H1 (cell line): ENCODE results near the gene DYRK1A. TPM values are rescaled to one million over a fixed set of nuclear protein-coding genes. Genes with fewer than 3 reads are reported as not detected.
A peak's percentile ranks its signal among the peaks of the same experiment; 100 is the strongest.

Experiments
- CTCF ChIA-PET: fragments of 300-600 bp; sonication (Branson Sonifier 250); formaldehyde crosslinking; loops from one replicate; lab custom pipeline; 2021; ENCODE audit not compliant: partially characterized antibody; lab: Charles Lee
- POLR2A ChIA-PET: fragments of 300-600 bp; sonication (Branson Sonifier 250); formaldehyde crosslinking; loops from one replicate; lab custom pipeline; 2021; ENCODE audit warnings: inconsistent platforms; ENCODE audit not compliant: partially characterized antibody; lab: Charles Lee
- DNase-seq, 2 experiments: peaks; one replicate each; pipeline versions ENCODE4 v3.0.0 to v3.0.0-alpha.2; 2010 to 2022; ENCODE audit warnings: low spot score in 2 of 2, low read depth in 1 of 2, mixed read lengths in 1 of 2
- FAIRE-seq: peaks from 2 replicates; lab custom pipeline; 2011; peaks lifted over from hg19 to GRCh38; lab: Jason Lieb, UNC
- H2AFZ ChIP-seq: 2 replicates; pipeline ENCODE4 v1.8.1; 2012; ENCODE audit warnings: low read length, inconsistent platforms
- H2AK5ac ChIP-seq: 2 replicates; pipeline ENCODE4 v1.6.1; 2013; ENCODE audit warnings: low read depth, low read length
- H2BK120ac ChIP-seq: replicated peaks from 2 replicates; pipeline ENCODE3; 2013; ENCODE audit warnings: low read depth, low read length, inconsistent platforms
- H2BK12ac ChIP-seq: 2 replicates; pipeline ENCODE4 v1.6.1; 2013; ENCODE audit warnings: low read depth, low read length
- H2BK15ac ChIP-seq: 2 replicates; pipeline ENCODE4 v1.6.1; 2013; ENCODE audit warnings: low read length
- H2BK20ac ChIP-seq: 2 replicates; pipeline ENCODE4 v1.6.1; 2013; ENCODE audit warnings: low read length
- H2BK5ac ChIP-seq: 2 replicates; pipeline ENCODE4 v1.6.1; 2013; ENCODE audit warnings: low read depth, low read length
- H3K14ac ChIP-seq: 2 replicates; pipeline ENCODE4 v1.6.1; 2013; ENCODE audit warnings: inconsistent platforms; ENCODE audit not compliant: insufficient read length
- H3K18ac ChIP-seq: 2 replicates; pipeline ENCODE4 v1.6.1; 2013; ENCODE audit warnings: low read length; ENCODE audit errors: extremely low read depth
- H3K23ac ChIP-seq: 2 replicates; pipeline ENCODE4 v1.6.1; 2013; ENCODE audit warnings: inconsistent platforms; ENCODE audit not compliant: insufficient read length
- H3K23me2 ChIP-seq: 2 replicates; pipeline ENCODE4 v1.6.1; 2013; ENCODE audit warnings: low read depth, low read length
- H3K27ac ChIP-seq: 2 replicates; pipeline ENCODE4 v1.6.1; 2011; ENCODE audit warnings: low read depth, low read length, inconsistent platforms
- H3K27me3 ChIP-seq, 4 experiments: replicated peaks in 1 of 4; 1 replicate in 1 of 4; 2 replicates in 3 of 4; pipeline versions ENCODE4 v1.6.1 to v1.8.1; 2011 to 2013; ENCODE audit warnings: low read length in 3 of 4, mild to moderate bottlenecking in 3 of 4, inconsistent platforms in 2 of 4, mixed read lengths in 2 of 4, moderate library complexity in 1 of 4; ENCODE audit not compliant: control insufficient read depth in 3 of 4, insufficient read depth in 3 of 4; ENCODE audit errors: extremely low read depth in 1 of 4
- H3K36me3 ChIP-seq, 4 experiments: 2 replicates each; pipeline versions ENCODE4 v1.6.1 to v1.8.1; 2011 to 2013; ENCODE audit warnings: mild to moderate bottlenecking in 4 of 4, low read length in 3 of 4, moderate library complexity in 2 of 4, control low read depth in 1 of 4, inconsistent platforms in 1 of 4; ENCODE audit not compliant: insufficient read depth in 4 of 4, control insufficient read depth in 2 of 4
- H3K4ac ChIP-seq: replicated peaks from 2 replicates; pipeline ENCODE3; 2013; ENCODE audit warnings: low read length, low read depth, mixed read lengths, inconsistent platforms; ENCODE audit not compliant: insufficient read length
- H3K4me1 ChIP-seq, 4 experiments: replicated peaks in 1 of 4; 1 replicate in 1 of 4; 2 replicates in 3 of 4; pipeline versions ENCODE4 v1.6.1 to v1.8.1; 2011 to 2013; ENCODE audit warnings: low read length in 3 of 4, inconsistent platforms in 2 of 4, mixed read lengths in 1 of 4; ENCODE audit not compliant: insufficient read depth in 4 of 4, control insufficient read depth in 3 of 4
- H3K4me2 ChIP-seq, 2 experiments: 2 replicates each; pipeline versions ENCODE4 v1.6.1 to v1.8.1; 2011 to 2013; ENCODE audit warnings: low read depth in 2 of 2, low read length in 2 of 2, control low read depth in 1 of 2, inconsistent platforms in 1 of 2, mild to moderate bottlenecking in 1 of 2; ENCODE audit not compliant: insufficient read depth in 1 of 2
- H3K4me3 ChIP-seq, 4 experiments: fragments of 200-600, 300-600 bp in 1 of 4; sonication (generic), shearing (Covaris generic), sonication (Bioruptor Twin) in 1 of 4; 2 replicates each; pipeline versions ENCODE4 v1.5.1 to v1.8.1; 2011 to 2016; ENCODE audit warnings: low read length in 4 of 4, low read depth in 3 of 4, control low read depth in 2 of 4, inconsistent platforms in 2 of 4, mild to moderate bottlenecking in 2 of 4, mixed read lengths in 1 of 4, moderate library complexity in 1 of 4; ENCODE audit not compliant: insufficient read depth in 2 of 4; ENCODE audit errors: extremely low read depth in 1 of 4
- H3K56ac ChIP-seq: replicated peaks from 2 replicates; pipeline ENCODE3; 2013; ENCODE audit warnings: low read depth, mild to moderate bottlenecking, mixed read lengths, low read length, inconsistent platforms; ENCODE audit not compliant: insufficient read length
- H3K79me1 ChIP-seq: 2 replicates; pipeline ENCODE4 v1.6.1; 2013; ENCODE audit warnings: low read depth, low read length, control low read depth
- H3K79me2 ChIP-seq, 2 experiments: 2 replicates each; pipeline versions ENCODE4 v1.6.1 to v1.8.1; 2012 to 2013; ENCODE audit warnings: low read length in 2 of 2, mild to moderate bottlenecking in 2 of 2, inconsistent platforms in 1 of 2; ENCODE audit not compliant: insufficient read depth in 2 of 2, control insufficient read depth in 1 of 2
- H3K9ac ChIP-seq, 4 experiments: replicated peaks in 1 of 4; 1 replicate in 1 of 4; 2 replicates in 3 of 4; pipeline versions ENCODE4 v1.6.1 to v1.8.1; 2011 to 2013; ENCODE audit warnings: low read depth in 3 of 4, low read length in 3 of 4, control low read depth in 2 of 4, mild to moderate bottlenecking in 2 of 4, moderate library complexity in 2 of 4, inconsistent platforms in 1 of 4; ENCODE audit errors: extremely low read depth in 1 of 4
- H3K9me3 ChIP-seq, 2 experiments: 2 replicates each; pipeline versions ENCODE4 v1.6.1 to v1.8.1; 2012 to 2013; ENCODE audit warnings: mild to moderate bottlenecking in 2 of 2, moderate library complexity in 2 of 2, control low read depth in 1 of 2, inconsistent platforms in 1 of 2, low read depth in 1 of 2, low read length in 1 of 2, mixed read lengths in 1 of 2; ENCODE audit not compliant: insufficient read depth in 2 of 2
- H4K20me1 ChIP-seq, 2 experiments: replicated peaks in 1 of 2; 2 replicates each; pipeline versions ENCODE3 to v1.8.1; 2011 to 2013; ENCODE audit warnings: inconsistent platforms in 2 of 2, low read length in 2 of 2, mild to moderate bottlenecking in 1 of 2; ENCODE audit not compliant: insufficient read depth in 2 of 2, control insufficient read depth in 1 of 2
- H4K5ac ChIP-seq: 2 replicates; pipeline ENCODE4 v1.6.1; 2013; ENCODE audit warnings: low read length, low read depth, mixed read lengths, inconsistent platforms; ENCODE audit not compliant: insufficient read length
- H4K8ac ChIP-seq: 2 replicates; pipeline ENCODE4 v1.8.0; 2013; ENCODE audit warnings: mild to moderate bottlenecking, moderate library complexity, low read length, inconsistent platforms; ENCODE audit not compliant: insufficient read depth; ENCODE audit errors: extremely low read depth
- H4K91ac ChIP-seq: replicated peaks from 2 replicates; pipeline ENCODE3; 2013; ENCODE audit warnings: low read length, mixed read lengths, inconsistent platforms; ENCODE audit not compliant: insufficient read length
- ATF3 ChIP-seq: IDR thresholded peaks from 2 replicates; pipeline ENCODE4 v1.6.1; 2011; ENCODE audit warnings: low read depth, mild to moderate bottlenecking, low read length; ENCODE audit not compliant: insufficient read depth
- HDAC2 ChIP-seq, 2 experiments: fragments of 300-600 bp in 1 of 2; sonication (generic) in 1 of 2; IDR thresholded peaks; 2 replicates each; pipeline ENCODE4 v1.6.1; 2011 to 2012; ENCODE audit warnings: low read depth in 2 of 2, low read length in 2 of 2, mild to moderate bottlenecking in 2 of 2, moderate library complexity in 2 of 2, borderline replicate concordance in 1 of 2, inconsistent platforms in 1 of 2
- KDM1A ChIP-seq: fragments of 200-600, 300-600 bp; sonication (generic); IDR thresholded peaks from 2 replicates; pipeline ENCODE4 v1.7.1; 2016; ENCODE audit warnings: mild to moderate bottlenecking, low read length, borderline replicate concordance
- POLR2AphosphoS5 ChIP-seq: IDR thresholded peaks from 2 replicates; pipeline ENCODE4 v1.6.1; 2011; ENCODE audit warnings: low read depth, low read length
- WGBS, 2 experiments: shearing (Covaris generic) in 1 of 2; methylation state at CpG; one replicate each; pipeline versions ENCODE4 v1.1.6 to v1.1.7; 2013 to 2015; ENCODE audit warnings: low lambda C conversion rate in 2 of 2, mixed read lengths in 2 of 2, inconsistent platforms in 1 of 2, low coverage in 1 of 2, missing lambda C conversion rate in 1 of 2; ENCODE audit not compliant: insufficient replicate concordance in 2 of 2, insufficient coverage in 1 of 2, insufficient read length in 1 of 2; ENCODE audit errors: extremely low coverage in 1 of 2, missing lambda C conversion rate in 1 of 2; 5-methylcytosine and 5-hydroxymethylcytosine counted together
- polyA plus RNA-seq, 7 experiments: library from polyadenylated mRNA; depleted of rRNA in 3 of 7; stranded (reverse) in 5 of 7; unstranded in 2 of 7; fragments of >200 nt in 5 of 7; fragments of 200-250 nt in 2 of 7; gene quantifications; 1 replicate in 5 of 7; 2 replicates in 1 of 7; 4 replicates in 1 of 7; pipeline versions ENCODE4 v1.2.1 to v1.2.3, GENCODE V29; 2011 to 2013; ENCODE audit warnings: missing spikeins in 2 of 7, mixed read lengths in 2 of 7
- total RNA-seq: library from RNA; stranded (reverse); fragmentation: NEBNext Ultra II Directional; extraction: Animal tissue kit (Norgen Biotek cat#: 25700); gene quantifications from 2 replicates; pipeline ENCODE4 v1.2.1, GENCODE V29; 2021

The DYRK1A gene
- total and polyA plus RNA-seq, 2 of the 8 experiments (the other 6 are each of a cell fraction or from before 2014, with no cell fraction given): 61.1 to 62.2 TPM

- TF ChIP-seq KDM1A: peak; percentile 96
- TF ChIP-seq HDAC2 (IDR thresholded peaks at IDR 0.05; ENCODE audit: borderline replicate concordance in 1 of 2, low read depth in 2 of 2, low read length in 2 of 2): peak in 1 of 2 experiments; percentile 95; a peak in 2 of 4 replicates
- TF ChIP-seq POLR2AphosphoS5: peak; percentile 43; the same call in 1 of the 2 replicates
- no peak for TF ChIP-seq ATF3
- Histone ChIP-seq H2BK20ac (no peak overlapping the region), H4K91ac (peak overlapping the region; percentile 25), H3K79me1 (no peaks in the 10 kb centered on the region), H3K27ac (peak overlapping the region; percentile 62; the same call in 1 of the 2 replicates), H2BK12ac (peak overlapping the region; percentile 73; the same call in 1 of the 2 replicates), H3K23me2 (peaks cover 9% of the 10 kb centered on the region; the same call in 1 of the 2 replicates), H3K36me3 (no peaks in the 10 kb centered on the region), H4K20me1 (peaks cover 20 to 22% of the 10 kb centered on the region in 2 experiments), H3K4me3 (peak overlapping the region; percentile 77 to 93 (median 84)), H3K4me1 (peaks cover 0 to 6% (median 1%) of the 10 kb centered on the region in 4 experiments; a peak in 3 of 7 replicates), H3K14ac (no peak overlapping the region), H3K4ac (no peak overlapping the region), H3K4me2 (peak overlapping the region; percentile 89 to 93), H2BK5ac (peak overlapping the region; percentile 44; the same call in 1 of the 2 replicates), H3K79me2 (peaks cover 54 to 62% of the 10 kb centered on the region in 2 experiments), H2BK120ac (no peak overlapping the region), H2AFZ (no peak overlapping the region), H3K18ac (peak overlapping the region; percentile 79; the same call in 1 of the 2 replicates), H4K8ac (no peak overlapping the region), H3K27me3 (no peaks in the 10 kb centered on the region), H2AK5ac (no peak overlapping the region), H3K23ac (no peak overlapping the region), H2BK15ac (no peak overlapping the region), H4K5ac (no peak overlapping the region), H3K9ac (peak overlapping the region; percentile 85 to 100 (median 98)), H3K9me3 (no peaks in the 10 kb centered on the region), H3K56ac (no peak overlapping the region)
- 22% methylated on average over 9 of the region's 9 CpGs; no CpG with 5 or more reads in 1 of the 2 experiments for WGBS, 2 experiments
- CTCF ChIA-PET: interaction anchor here (1.4 kb wide), 1 partner anchor 94 kb away, joined by 4 read pairs; no protein-coding TSS in a partner anchor
- POLR2A ChIA-PET: interaction anchor here (0.7 to 4.7 kb wide), 15 partner anchors 8 to 344 kb away, joined by 3 to 21 read pairs (median 3); partner anchors contain the start of gene VPS26C
- DNase-seq (no peak), FAIRE-seq (no peak)
Measured at GRCh38 chr21:37368541-37369279, 2.1 kb downstream of the DYRK1A start.
